Natural killer cell (primary cell): ENCODE results near the gene MYMX. TPM values are rescaled to one million over a fixed set of nuclear protein-coding genes. Genes with fewer than 3 reads are reported as not detected.
A peak's percentile ranks its signal among the peaks of the same experiment; 100 is the strongest.

Experiments used
- ATAC-seq, 3 donors: fragments of 150-1000 bp in 2 of 3; fragments of 200-7000 bp in 1 of 3; cut with Tn5 transposase; 1 replicate in 1 of 3; 2 replicates in 2 of 3; pipeline ENCODE4 v1.10.0; 2021; ENCODE audit warnings: mild to moderate bottlenecking in 2 of 3, moderate library complexity in 2 of 3
- DNase-seq, 2 donors: peaks; one replicate each; pipeline versions ENCODE4 v3.0.0 to v3.0.0-alpha.2; 2013 to 2021; ENCODE audit warnings: mixed read lengths in 1 of 2
- H3K27ac ChIP-seq: one replicate; pipeline ENCODE4 v1.5.1; 2013; ENCODE audit warnings: mild to moderate bottlenecking, low read length
- H3K27me3 ChIP-seq: one replicate; pipeline ENCODE4 v1.6.1; 2013; ENCODE audit warnings: low read length; ENCODE audit not compliant: control insufficient read depth, insufficient read depth
- H3K36me3 ChIP-seq: one replicate; pipeline ENCODE4 v1.6.1; 2013; ENCODE audit warnings: low read length; ENCODE audit not compliant: control insufficient read depth, insufficient read depth
- H3K4me1 ChIP-seq: one replicate; pipeline ENCODE4 v1.6.1; 2013; ENCODE audit warnings: low read length; ENCODE audit not compliant: control insufficient read depth, insufficient read depth
- H3K4me3 ChIP-seq: one replicate; pipeline ENCODE4 v1.5.1; 2013; ENCODE audit warnings: low read length
- H3K9me3 ChIP-seq: one replicate; pipeline ENCODE4 v1.6.1; 2013; ENCODE audit warnings: low read length; ENCODE audit not compliant: control insufficient read depth, insufficient read depth
- H3K27ac Mint-ChIP-seq, 2 donors: one replicate each; pipeline ENCODE4 v1.8.0; 2022; ENCODE audit warnings: mild to moderate bottlenecking in 2 of 2, mixed read lengths in 2 of 2, moderate library complexity in 1 of 2
- H3K27me3 Mint-ChIP-seq, 2 donors: one replicate each; pipeline ENCODE4 v1.8.0; 2022; ENCODE audit warnings: low read depth in 2 of 2, mixed read lengths in 2 of 2
- H3K36me3 Mint-ChIP-seq: one replicate; pipeline ENCODE4 v1.8.0; 2022; ENCODE audit warnings: mixed read lengths
- H3K4me1 Mint-ChIP-seq, 2 donors: one replicate each; pipeline ENCODE4 v1.8.0; 2022; ENCODE audit warnings: mixed read lengths in 2 of 2
- H3K4me3 Mint-ChIP-seq: one replicate; pipeline ENCODE4 v1.8.0; 2022; ENCODE audit warnings: mild to moderate bottlenecking, moderate library complexity, mixed read lengths
- H3K9me3 Mint-ChIP-seq, 2 donors: one replicate each; pipeline ENCODE4 v1.8.0; 2022; ENCODE audit warnings: mixed read lengths in 2 of 2
- WGBS: methylation state at CpG from one replicate; pipeline ENCODE4 v1.1.7; 2013; ENCODE audit warnings: missing lambda C conversion rate; ENCODE audit not compliant: insufficient coverage; 5-methylcytosine and 5-hydroxymethylcytosine counted together
- intact Hi-C: fragments of 100-400 bp; cut with micrococcal nuclease; formaldehyde crosslinking; loops from one replicate; pipeline ENCODE4 v1.14.2; 2022
- total RNA-seq, 4 donors: library from RNA; stranded (reverse); fragments of 120-200 nt in 1 of 4; gene quantifications; one replicate each; pipeline versions ENCODE4 v1.2.3 to v1.2.4, GENCODE V29; 2013 to 2022
- TF ChIP-seq, protein P1 (sequence below): fragments of 200-600 bp; IDR thresholded peaks from one replicate; pipeline ENCODE4 v1.8.0; 2022; ENCODE audit warnings: antibody characterized with exemption

MYMX gene
- total RNA-seq, 3 donors from 2014 or later (not counting 1 experiment from before 2014, with no cell fraction given): not detected

DNA sequence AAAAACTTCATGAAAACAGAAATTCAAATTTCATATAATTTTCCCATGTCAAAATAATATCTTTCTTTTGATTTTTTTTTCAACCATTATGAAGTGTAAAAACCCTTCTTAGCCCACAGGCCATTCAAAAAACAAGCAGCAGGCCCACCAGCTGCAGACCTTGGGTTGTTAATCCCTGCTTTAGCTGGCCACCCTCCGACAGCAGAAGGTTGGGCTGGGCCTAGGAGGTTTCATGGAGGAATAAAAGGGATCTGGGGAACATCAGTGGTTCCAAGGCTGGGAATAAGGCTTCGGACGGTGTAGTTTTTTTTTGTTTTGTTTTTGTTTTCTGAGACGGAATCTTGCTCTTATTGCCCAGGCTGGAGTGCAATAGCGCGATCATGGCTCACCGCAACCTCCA is 26.6 kb downstream of the MYMX start:
- WGBS: over 99% methylated on average over 7 of the region's 7 CpGs
- intact Hi-C loops: no loop called here

DNA sequence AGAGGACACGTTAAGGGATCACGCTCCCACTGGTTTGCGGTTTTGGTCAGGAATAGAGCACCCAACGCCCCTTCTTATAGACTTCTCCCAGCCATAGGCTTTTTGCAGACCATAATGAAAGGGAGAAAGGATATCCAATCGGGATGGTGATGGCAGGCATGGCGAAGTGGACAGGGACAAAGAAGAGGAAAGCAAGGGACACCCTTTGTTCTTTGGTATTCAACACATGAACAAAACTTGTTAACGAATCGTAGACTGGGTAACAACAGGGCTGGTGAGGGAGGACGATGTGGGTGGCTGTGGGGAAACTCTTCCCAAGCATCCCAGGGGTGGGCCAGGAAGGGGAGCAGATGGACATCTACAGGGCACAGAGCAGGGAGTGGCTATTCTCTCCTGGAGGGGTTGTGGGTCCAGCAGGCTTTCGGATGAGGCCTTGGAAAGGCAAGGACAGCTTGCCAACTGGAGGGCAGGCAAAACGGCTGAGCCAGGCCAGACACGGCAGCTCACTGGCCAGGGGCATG is 28.7 kb downstream of the MYMX start:
- H3K36me3 Mint-ChIP-seq: peaks cover 18% of the 10 kb centered on the region
- TF ChIP-seq, protein P1, sequence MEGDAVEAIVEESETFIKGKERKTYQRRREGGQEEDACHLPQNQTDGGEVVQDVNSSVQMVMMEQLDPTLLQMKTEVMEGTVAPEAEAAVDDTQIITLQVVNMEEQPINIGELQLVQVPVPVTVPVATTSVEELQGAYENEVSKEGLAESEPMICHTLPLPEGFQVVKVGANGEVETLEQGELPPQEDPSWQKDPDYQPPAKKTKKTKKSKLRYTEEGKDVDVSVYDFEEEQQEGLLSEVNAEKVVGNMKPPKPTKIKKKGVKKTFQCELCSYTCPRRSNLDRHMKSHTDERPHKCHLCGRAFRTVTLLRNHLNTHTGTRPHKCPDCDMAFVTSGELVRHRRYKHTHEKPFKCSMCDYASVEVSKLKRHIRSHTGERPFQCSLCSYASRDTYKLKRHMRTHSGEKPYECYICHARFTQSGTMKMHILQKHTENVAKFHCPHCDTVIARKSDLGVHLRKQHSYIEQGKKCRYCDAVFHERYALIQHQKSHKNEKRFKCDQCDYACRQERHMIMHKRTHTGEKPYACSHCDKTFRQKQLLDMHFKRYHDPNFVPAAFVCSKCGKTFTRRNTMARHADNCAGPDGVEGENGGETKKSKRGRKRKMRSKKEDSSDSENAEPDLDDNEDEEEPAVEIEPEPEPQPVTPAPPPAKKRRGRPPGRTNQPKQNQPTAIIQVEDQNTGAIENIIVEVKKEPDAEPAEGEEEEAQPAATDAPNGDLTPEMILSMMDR: no peak
- ATAC-seq (no peak), DNase-seq (peak in 1 of 2 donors; percentile 15)
- no peaks in the 10 kb centered on the region for H3K27me3 Mint-ChIP-seq
- Histone ChIP-seq H3K27me3 (no peaks in the 10 kb centered on the region), H3K9me3 (no peaks in the 10 kb centered on the region), H3K4me1 (peaks cover 23% of the 10 kb centered on the region), H3K36me3 (peaks cover 18% of the 10 kb centered on the region), H3K27ac (peak overlapping the region; percentile 98), H3K4me3 (peak overlapping the region; percentile 97)
- H3K27ac Mint-ChIP-seq: peak overlapping the region; percentile 99
- 86% methylated on average over 9 of the region's 12 CpGs for WGBS
- H3K4me3 Mint-ChIP-seq: peak overlapping the region; percentile 100
- intact Hi-C loops: loop anchor here (5.0 kb wide), 1 partner anchor 1073 kb away; the partner anchor contains the start of gene SRF
- H3K4me1 Mint-ChIP-seq: peaks cover 38 to 46% of the 10 kb centered on the region in 2 donors
- H3K9me3 Mint-ChIP-seq: no peaks in the 10 kb centered on the region

More for the DNA sequence above, 26.6 kb downstream of the MYMX start:
- TF ChIP-seq, protein P1: no peak
- H3K27ac ChIP-seq: no peak overlapping the region
- peaks cover 16% of the 10 kb centered on the region for H3K4me1 ChIP-seq
- no peaks in the 10 kb centered on the region for H3K27me3 ChIP-seq
- H3K9me3 ChIP-seq: no peaks in the 10 kb centered on the region
- no peaks in the 10 kb centered on the region for H3K27me3 Mint-ChIP-seq
- no peak overlapping the region for H3K4me3 Mint-ChIP-seq
- H3K4me1 Mint-ChIP-seq: peaks cover 23 to 32% of the 10 kb centered on the region in 2 donors
- no peaks in the 10 kb centered on the region for H3K36me3 ChIP-seq
- ATAC-seq (no peak), DNase-seq (no peak)
- H3K4me3 ChIP-seq: no peak overlapping the region
- H3K9me3 Mint-ChIP-seq: no peaks in the 10 kb centered on the region
- no peak overlapping the region for H3K27ac Mint-ChIP-seq
- peaks cover 1% of the 10 kb centered on the region for H3K36me3 Mint-ChIP-seq

DNA sequence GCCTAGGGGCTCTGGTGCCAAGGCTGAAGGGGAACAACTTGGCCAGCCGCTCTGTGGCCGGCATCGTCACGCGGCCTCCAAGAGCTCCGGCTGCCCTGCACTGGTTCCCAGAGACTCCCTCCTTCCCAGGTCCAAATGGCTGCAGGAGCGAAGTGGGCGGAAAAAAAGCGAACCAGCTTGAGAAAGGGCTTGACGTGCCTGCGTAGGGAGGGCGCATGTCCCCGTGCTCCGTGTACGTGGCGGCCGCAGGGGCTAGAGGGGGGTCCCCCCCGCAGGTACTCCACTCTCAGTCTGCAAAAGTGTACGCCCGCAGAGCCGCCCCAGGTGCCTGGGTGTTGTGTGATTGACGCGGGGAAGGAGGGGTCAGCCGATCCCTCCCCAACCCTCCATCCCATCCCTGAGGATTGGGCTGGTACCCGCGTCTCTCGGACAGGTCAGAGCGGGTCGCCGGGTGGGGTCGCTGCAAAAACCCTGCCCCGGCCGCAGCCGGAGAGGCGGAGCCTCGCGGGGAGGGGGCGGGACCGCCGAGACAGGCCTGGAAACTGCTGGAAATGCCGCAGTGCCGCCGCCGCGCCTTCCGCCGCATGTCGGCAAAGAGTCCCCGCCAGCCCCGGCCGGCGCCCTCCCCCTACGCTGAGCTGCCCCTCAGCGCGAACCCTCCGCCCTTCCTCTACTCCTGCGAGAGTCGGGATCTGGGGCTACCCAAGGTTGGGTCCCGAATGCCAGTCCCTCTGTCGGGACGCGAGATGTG is 29.4 kb downstream of the MYMX start:
- Histone ChIP-seq H3K36me3 (peaks cover 25% of the 10 kb centered on the region), H3K4me1 (peaks cover 23% of the 10 kb centered on the region), H3K27me3 (no peaks in the 10 kb centered on the region), H3K4me3 (peak overlapping the region; percentile 97), H3K9me3 (no peaks in the 10 kb centered on the region), H3K27ac (peak overlapping the region; percentile 98)
- Mint-ChIP-seq H3K4me1 (peaks cover 38 to 46% of the 10 kb centered on the region in 2 donors), H3K36me3 (peaks cover 18% of the 10 kb centered on the region), H3K27me3 (no peaks in the 10 kb centered on the region), H3K27ac (peak overlapping the region; percentile 99), H3K9me3 (no peaks in the 10 kb centered on the region), H3K4me3 (peak overlapping the region; percentile 100)
- ATAC-seq: peak; percentile 24 to 45 (median 31)
- intact Hi-C loops: loop anchor here (5.0 kb wide), 1 partner anchor 1074 kb away; the partner anchor contains the start of gene SRF
- DNase-seq: peak; percentile 80 to 88
- WGBS: 1% methylated on average over 62 of the region's 62 CpGs
- TF ChIP-seq, protein P1: no peak
